ENCODE results near the gene ZNF22. TPM values are rescaled to one million over a fixed set of nuclear protein-coding genes. Genes with fewer than 3 reads are reported as not detected.

The ZNF22 gene
- total RNA-seq, 4 donors from 2014 or later: 3.6 to 12.3 (median 8.1) TPM

DNA sequence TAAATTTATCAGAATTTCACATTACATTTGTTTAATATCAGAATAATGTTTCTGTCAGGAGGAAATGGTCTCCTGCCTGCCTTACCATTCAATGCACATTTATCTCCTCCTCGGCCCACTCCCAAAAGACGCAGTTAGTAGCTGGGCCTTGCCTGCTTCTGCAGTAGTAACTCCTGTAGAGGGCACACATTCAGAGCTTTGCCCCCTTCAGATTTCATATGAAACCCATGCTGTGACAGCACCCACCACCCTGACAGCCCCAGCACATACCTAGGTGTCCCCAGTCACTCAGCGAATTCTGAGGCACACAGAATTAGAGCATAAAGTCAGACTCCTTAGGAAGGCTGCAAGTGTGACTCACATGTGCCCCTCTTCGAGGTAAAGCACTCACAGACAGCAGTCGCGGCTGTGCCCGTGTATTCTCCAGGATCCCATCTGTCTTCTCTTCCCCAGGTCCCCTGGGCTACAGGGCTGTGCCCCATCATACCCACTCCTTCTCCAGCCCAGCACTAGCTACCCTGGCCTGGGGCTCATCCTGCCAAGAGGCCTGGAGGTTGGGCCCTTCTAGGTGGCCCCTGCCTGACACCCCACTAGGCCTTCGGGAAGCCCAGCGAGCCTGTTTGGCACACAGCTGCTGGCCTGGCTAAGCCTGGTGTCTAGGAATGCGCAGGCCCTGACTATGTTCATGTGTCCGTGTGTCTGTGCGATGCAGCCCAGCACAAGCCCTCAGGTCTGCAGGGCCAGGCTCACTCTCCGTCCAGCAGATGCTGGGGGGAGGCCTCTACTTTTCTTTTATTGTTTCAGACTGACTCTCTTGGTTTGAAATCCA, 17.4 kb upstream of the ZNF22 start:
- Histone ChIP-seq H3K36me3 (peaks cover 0 to 9% of the 10 kb centered on the region in 2 donors), H3K27me3 (no peaks in the 10 kb centered on the region), H3K9me3 (no peaks in the 10 kb centered on the region), H3K4me3 (no peak overlapping the region), H3K27ac (peak overlapping the region; percentile 84 to 94 (median 90)), H3K4me1 (peaks cover 39 to 47% of the 10 kb centered on the region in 2 donors)
- no peak for TF ChIP-seq CTCF (IDR thresholded peaks at IDR 0.05 in 4 of 5, conservative IDR thresholded peaks at IDR 0.05 in 1 of 5)
- TF ChIP-seq POLR2A (IDR thresholded peaks at IDR 0.05): no peak
- intact Hi-C loops (cut with DNase I; ENCODE audit: low total_unique reads) (no loop called here), in situ Hi-C loops (cut with MboI; ENCODE audit: low sequenced_read_pairs in 4 of 4) (loop anchor here in 2 of 4 donors (25.0 kb wide), 2 partner anchors 1029 to 1571 kb away; partner anchors contain the start of gene HNRNPF (in 2 of the 2))
- ATAC-seq (no peak), DNase-seq (peak in 1 of 2 donors; percentile 13)

GRCh38 chr10:44983895-44984278, 16.8 kb upstream of the ZNF22 start:
- DNase-seq: no peak
- TF ChIP-seq POLR2A (IDR thresholded peaks at IDR 0.05) (no peak), CTCF (IDR thresholded peaks at IDR 0.05 in 4 of 5, conservative IDR thresholded peaks at IDR 0.05 in 1 of 5) (no peak)
- peaks cover 38 to 46% of the 10 kb centered on the region in 2 donors for H3K4me1 ChIP-seq
- no peak for ATAC-seq
- no peaks in the 10 kb centered on the region for H3K9me3 ChIP-seq
- peak overlapping the region in 3 of 4 donors; percentile 89 to 94 (median 91) for H3K27ac ChIP-seq
- in situ Hi-C loops (cut with MboI; ENCODE audit: low sequenced_read_pairs in 4 of 4) (loop anchor here in 2 of 4 donors (25.0 kb wide), 2 partner anchors 1028 to 1572 kb away; partner anchors contain the start of gene HNRNPF (in 2 of the 2)), intact Hi-C loops (cut with DNase I; ENCODE audit: low total_unique reads) (no loop called here)
- H3K36me3 ChIP-seq: peaks cover 0 to 9% of the 10 kb centered on the region in 2 donors
- H3K27me3 ChIP-seq: no peaks in the 10 kb centered on the region
- no peak overlapping the region for H3K4me3 ChIP-seq

GRCh38 chr10:44984671-44985101, 16.0 kb upstream of the ZNF22 start:
- intact Hi-C loops (cut with DNase I; ENCODE audit: low total_unique reads) (no loop called here), in situ Hi-C loops (cut with MboI; ENCODE audit: low sequenced_read_pairs in 4 of 4) (loop anchor here in 2 of 4 donors (25.0 kb wide), 2 partner anchors 1028 to 1572 kb away; partner anchors contain the start of gene HNRNPF (in 2 of the 2))
- Histone ChIP-seq H3K36me3 (peaks cover 0 to 9% of the 10 kb centered on the region in 2 donors), H3K27ac (peak overlapping the region in 2 of 4 donors; percentile 45 to 89), H3K27me3 (no peaks in the 10 kb centered on the region), H3K9me3 (no peaks in the 10 kb centered on the region), H3K4me3 (no peak overlapping the region), H3K4me1 (peaks cover 30 to 38% of the 10 kb centered on the region in 2 donors)
- TF ChIP-seq POLR2A (IDR thresholded peaks at IDR 0.05): no peak
- no peak for TF ChIP-seq CTCF (IDR thresholded peaks at IDR 0.05 in 4 of 5, conservative IDR thresholded peaks at IDR 0.05 in 1 of 5)
- ATAC-seq: no peak
- DNase-seq: peak in 1 of 2 donors; percentile 0

- H3K4me1 ChIP-seq: peaks cover 24 to 32% of the 10 kb centered on the region in 2 donors
- no peaks in the 10 kb centered on the region for H3K9me3 ChIP-seq
- H3K27me3 ChIP-seq: no peaks in the 10 kb centered on the region
- in situ Hi-C loops (cut with MboI; ENCODE audit: low sequenced_read_pairs in 4 of 4) (loop anchor here in 2 of 4 donors (25.0 kb wide), 2 partner anchors 1027 to 1573 kb away; partner anchors contain the start of gene HNRNPF (in 2 of the 2)), intact Hi-C loops (cut with DNase I; ENCODE audit: low total_unique reads) (no loop called here)
- H3K27ac ChIP-seq: peak overlapping the region in 2 of 4 donors; percentile 45 to 89
- no peak overlapping the region for H3K4me3 ChIP-seq
- peaks cover 0 to 9% of the 10 kb centered on the region in 2 donors for H3K36me3 ChIP-seq
- TF ChIP-seq POLR2A (IDR thresholded peaks at IDR 0.05): no peak
- TF ChIP-seq CTCF (IDR thresholded peaks at IDR 0.05 in 4 of 5, conservative IDR thresholded peaks at IDR 0.05 in 1 of 5): no peak
- DNase-seq (peak in 1 of 2 donors; percentile 1), ATAC-seq (no peak)
Measured at GRCh38 chr10:44985175-44985681, 15.5 kb upstream of the ZNF22 start.
